GM18498 (cell line): ENCODE data around the gene MORF4L2.

Experiments used
- ATAC-seq: cut with Tn5 transposase; IDR thresholded peaks from one replicate; pipeline ENCODE4 v1.9.1; 2021; ENCODE audit warnings: mild to moderate bottlenecking, moderate library complexity; ENCODE audit not compliant: unreplicated experiment

The MORF4L2 gene

GRCh38 chrX:103637604-103638338 lies 48.7 kb downstream of the MORF4L2 start:
- ATAC-seq = no peak

GRCh38 chrX:103635436-103635835 lies 51.1 kb downstream of the MORF4L2 start:
- ATAC-seq = no peak

GRCh38 chrX:103631145-103631544 lies 55.4 kb downstream of the MORF4L2 start:
- no peak for ATAC-seq

DNA sequence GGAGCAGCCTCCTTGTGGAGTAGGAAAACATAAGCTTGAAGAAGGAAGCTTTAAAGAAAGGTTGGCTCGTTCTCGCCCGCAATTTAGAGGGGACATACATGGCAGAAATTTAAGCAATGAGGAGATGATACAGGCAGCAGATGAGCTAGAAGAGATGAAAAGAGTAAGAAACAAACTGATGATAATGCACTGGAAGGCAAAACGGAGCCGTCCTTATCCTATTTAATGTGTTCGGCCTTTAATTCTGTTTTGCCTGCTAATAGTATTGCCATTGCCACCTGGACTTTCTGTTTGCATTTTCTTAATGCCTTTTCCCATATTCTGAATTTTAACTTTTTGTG lies 56.4 kb downstream of the MORF4L2 start:
- no peak for ATAC-seq

DNA sequence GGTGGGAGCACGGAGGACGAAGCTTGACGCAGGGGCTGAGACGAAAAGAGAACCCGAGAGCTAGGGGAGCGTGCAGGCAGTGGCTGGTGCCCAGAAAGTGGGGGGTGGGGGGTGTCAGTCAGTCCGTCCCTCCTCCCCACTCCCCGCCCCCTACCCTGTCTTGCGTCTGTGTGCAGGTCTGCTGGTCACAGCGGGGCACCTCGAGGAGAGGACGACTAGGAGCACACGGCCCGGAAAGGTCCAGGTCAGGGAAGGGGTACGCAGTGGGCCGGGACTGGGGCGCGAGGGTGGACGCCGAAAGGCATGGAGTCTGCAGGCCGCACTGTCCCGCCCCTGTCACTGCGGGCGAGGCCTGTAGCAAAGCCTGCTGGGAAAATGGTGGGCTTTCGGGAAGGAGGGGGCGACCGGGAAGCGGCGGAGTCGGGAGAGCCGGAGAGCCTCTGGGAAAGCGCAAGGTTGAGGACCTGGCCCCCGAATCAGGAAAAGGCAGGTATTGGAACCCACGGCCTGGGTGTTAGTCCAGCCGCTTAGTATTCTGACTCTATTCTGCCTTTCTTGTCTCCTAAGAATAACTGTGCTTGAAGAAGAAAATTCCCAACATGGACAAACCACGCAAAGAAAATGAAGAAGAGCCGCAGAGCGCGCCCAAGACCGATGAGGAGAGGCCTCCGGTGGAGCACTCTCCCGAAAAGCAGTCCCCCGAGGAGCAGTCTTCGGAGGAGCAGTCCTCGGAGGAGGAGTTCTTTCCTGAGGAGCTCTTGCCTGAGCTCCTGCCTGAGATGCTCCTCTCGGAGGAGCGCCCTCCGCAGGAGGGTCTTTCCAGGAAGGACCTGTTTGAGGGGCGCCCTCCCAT lies 57.0 kb downstream of the MORF4L2 start:
- peak; percentile 44 for ATAC-seq

DNA sequence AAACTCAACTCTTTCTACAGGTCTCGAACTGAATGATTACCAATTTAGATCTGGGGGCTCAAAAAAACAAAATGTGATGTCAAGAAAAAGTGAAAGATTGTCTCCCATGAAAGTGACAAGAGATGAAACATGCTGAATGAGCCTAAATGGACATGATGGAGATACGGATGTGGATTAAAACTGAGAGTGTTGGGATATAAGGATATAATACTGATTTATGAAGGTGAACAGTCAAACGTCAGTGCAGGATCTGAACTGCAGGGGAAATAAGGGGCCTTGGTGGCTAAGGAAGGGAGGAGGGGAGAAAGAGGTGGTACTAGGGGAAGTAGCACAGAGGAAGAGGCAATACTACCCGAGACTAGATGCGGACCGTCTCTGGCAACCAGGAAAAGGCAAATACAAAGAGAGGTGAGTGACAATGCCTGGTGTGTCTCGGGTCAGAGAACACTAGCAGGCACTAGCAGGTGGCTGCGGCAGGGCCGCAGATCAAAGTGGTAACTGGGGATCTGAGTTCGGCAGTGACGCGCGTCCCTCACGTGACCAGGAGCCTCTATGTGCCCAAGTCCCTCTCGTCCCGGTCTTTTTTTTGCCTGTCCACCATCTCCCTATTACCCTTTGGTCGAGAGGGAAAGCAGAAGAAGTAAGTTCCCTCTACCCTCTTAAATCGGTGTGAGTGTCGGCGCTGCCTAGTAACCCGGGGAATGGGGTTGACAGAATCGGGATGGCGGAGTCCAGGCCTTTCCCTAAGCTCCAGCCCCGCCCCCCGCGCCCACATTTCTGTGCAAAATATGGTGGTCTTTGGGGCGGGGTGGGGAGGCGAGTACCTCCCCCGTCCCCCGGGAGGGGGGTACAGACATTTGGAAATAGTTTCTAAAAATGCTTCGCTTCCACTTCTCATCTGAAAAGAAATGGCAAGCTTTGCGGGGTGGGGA lies 57.8 kb downstream of the MORF4L2 start, which contains the start of gene TCEAL1:
Gene TCEAL1 (plus strand): TSS at position 590 of the 932 bp plus-strand sequence. CDS start 942 bp downstream, outside the sequence.
- peak; percentile 75 for ATAC-seq

DNA sequence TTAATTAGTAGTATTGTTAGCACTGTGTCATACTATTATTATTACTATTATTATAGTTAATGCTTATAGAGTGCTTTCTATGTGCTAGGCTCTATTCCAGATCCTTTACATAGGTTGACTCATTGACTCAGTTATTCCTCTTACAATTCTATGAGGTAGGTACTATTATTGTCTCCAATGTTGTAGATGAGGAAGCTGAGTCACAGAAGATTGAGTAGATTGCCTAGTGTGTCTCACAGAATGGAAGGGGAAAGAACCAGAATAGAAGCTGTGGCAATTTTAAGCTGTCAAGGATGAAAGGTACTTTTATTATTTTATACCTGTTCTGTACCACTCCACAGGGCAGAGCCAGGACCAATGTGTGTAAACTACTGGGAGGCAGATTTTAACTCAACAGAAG lies 59.6 kb downstream of the MORF4L2 start:
- no peak for ATAC-seq
